COLO668 (cell line): ENCODE data around the gene PPP1R14C.

Experiments
- DNase-seq: peaks from one replicate; lab custom pipeline; 2025; ENCODE audit not compliant: unreplicated experiment; lab: John Stamatoyannopoulos, UW

The PPP1R14C gene

DNA sequence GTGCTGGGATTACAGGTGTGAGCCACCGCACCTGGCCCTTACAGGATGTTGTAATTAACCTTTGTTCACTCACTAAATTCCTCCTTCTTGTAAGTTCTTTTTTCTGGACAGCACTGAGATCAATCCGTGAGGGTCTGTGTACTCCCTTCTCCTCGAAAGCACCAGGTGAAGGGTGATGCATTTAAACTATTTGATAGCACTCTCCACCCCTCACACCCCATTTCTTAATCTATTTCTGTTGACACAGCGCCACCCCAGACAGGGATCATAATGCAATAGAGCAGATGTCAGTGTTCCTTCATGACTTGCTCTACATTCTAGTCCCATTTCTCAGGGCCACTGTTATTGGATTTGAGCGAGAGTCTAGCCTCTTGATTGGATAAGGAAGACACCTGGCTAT is 46.3 kb downstream of the PPP1R14C start:
- no peak for DNase-seq

- DNase-seq, result no peak
Measured at GRCh38 chr6:150191809-150192208, 49.0 kb downstream of the PPP1R14C start.

- DNase-seq, result no peak
Measured at GRCh38 chr6:150194195-150194594, 51.4 kb downstream of the PPP1R14C start.

GRCh38 chr6:150195996-150196417 is 53.2 kb downstream of the PPP1R14C start:
- peak; percentile 6 for DNase-seq

DNA sequence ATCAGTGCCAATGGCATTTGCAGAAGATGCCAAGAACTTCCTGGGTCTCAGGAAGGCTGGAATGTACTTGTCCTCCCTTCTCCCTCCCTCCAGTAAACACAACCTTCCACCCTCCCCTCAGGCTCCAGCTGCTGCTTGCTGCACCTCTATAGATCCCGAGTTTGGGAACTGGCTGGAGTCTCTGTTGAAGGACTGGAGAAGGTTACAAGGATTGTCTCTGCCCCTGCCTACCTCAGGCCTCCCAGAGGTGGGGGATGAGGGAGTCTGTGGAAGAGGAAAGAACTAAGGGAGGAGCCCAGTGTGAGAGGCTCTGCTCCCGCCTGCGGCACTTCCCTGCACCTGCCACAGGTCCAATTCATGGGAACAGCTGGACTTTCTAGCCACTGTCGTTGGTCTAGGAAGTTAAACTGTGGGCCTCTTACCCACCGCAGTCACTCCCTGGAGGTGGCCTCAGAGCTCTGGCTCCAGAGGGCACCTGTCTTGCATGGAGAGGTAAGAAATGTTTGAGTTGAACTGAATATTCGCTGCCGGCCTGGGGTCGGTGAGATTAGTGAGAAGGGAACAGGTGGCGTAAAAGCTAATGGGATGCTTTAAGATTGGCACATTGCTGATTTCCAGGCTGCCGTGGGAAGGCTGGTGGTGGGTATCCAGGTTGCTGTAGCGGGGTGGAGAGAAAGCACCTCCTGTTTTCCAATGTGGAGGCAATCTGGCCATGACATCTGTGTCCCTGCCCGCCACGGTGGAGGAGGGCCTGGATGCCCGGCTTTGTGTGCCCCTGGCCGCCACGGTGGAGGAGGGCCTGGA is 54.3 kb downstream of the PPP1R14C start:
- peak; percentile 77 for DNase-seq

- no peak for DNase-seq
Measured at GRCh38 chr6:150198532-150198931, 55.7 kb downstream of the PPP1R14C start.

DNA sequence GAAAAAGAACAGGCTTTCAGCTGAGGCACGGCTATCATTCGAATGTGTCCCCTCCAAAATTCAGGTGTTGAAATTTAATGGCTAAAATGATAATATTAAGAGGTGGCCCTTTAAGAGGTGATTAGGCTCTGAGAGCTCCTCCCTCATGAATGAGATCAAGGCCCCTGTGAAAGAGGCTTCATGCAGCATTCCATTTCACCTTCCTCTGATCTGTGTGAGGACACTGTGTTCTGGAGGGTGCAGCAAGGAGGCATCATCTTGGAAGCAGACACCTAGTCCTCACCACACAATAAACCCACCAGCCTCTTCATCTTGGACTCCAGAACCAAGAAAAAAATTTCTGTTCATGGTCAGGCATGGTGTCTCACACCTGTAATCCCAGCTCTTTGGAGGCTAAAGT is 56.4 kb downstream of the PPP1R14C start:
- DNase-seq, result no peak

GRCh38 chr6:150200428-150201100 is 57.7 kb downstream of the PPP1R14C start:
- no peak for DNase-seq

DNA sequence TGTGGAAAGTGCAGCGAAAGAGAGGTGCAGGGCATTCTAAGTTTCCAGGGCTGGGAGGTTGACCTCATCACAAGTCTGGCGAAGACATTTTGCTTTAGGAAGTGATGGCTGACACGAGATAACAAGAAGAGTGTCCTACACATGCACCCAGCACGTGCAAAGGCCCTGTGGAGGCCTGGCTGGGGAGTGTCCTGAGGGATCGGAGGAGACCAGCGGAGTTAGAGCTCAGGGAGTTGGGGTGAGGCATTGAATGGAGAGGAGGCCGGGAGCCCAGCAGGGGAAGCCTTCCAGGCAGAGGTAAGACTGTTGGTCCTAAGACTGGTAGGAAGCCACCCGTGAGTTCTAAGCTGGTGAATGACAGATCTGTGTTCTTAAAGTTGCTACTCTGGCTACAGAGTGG is 58.4 kb downstream of the PPP1R14C start:
- DNase-seq, result no peak

- DNase-seq, result no peak
Measured at GRCh38 chr6:150201772-150202329, 59.0 kb downstream of the PPP1R14C start.

GRCh38 chr6:150202404-150202803 is 59.6 kb downstream of the PPP1R14C start:
- DNase-seq, result no peak

GRCh38 chr6:150202934-150203333 is 60.1 kb downstream of the PPP1R14C start:
- DNase-seq, result no peak

GRCh38 chr6:150203378-150203777 is 60.5 kb downstream of the PPP1R14C start:
- no peak for DNase-seq

- no peak for DNase-seq
Measured at GRCh38 chr6:150203871-150204545, 61.2 kb downstream of the PPP1R14C start.

- DNase-seq, result no peak
Measured at GRCh38 chr6:150204705-150205472, 62.0 kb downstream of the PPP1R14C start.

GRCh38 chr6:150207931-150208570 is 65.2 kb downstream of the PPP1R14C start:
- DNase-seq, result peak; percentile 7

DNA sequence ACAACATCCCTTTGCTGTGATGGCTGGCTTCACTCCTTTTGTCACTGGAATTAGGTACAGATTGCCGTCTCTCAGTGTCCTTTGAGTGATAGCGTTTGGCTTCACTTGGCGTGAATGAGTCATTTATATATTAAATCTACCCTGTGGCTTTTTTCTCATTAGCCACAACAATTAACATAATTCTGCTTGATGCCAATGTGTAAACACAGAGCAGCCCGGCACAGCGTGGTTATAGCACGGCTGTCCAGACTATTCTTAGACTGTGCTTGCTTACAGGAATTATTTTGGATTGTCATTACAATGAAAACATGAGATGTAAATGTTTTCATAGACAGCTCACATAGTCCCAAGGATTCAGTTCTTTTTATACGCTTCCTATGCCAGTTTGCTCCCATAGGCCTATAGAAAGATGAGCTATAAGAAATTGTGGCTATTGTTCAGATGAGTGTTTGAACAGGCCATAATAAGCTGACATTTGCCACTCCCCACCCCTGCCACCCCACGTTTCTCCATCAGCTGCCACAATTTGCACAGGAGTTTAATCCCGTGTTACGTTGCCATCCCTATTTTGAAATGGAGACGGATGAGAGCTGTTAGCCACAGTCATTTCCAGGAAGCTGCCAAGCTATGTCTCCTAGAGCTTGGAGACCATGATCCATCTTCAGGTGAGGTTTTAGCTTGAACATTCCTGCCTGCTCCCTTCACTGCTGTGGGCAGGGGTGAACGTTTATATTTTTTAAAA is 65.9 kb downstream of the PPP1R14C start:
- peak; percentile 72 for DNase-seq

DNA sequence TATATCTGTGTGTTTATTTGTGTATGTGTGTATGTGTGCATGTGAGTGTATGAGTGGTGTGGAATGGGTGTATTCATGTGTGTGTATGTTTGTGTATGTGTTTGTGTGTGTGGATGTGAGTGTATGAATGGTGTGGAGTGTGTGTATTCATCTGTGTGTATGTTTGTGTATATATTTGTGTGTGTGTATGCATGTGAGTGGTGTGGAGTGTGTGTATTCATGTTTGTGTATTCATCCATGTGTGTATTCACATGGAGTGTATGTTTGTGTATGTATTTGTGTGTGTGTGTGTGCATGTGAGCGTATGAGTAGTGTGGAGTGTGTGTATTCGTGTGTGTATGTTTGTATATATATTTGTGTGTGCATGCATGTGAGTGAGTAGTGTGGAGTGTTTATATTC is 66.6 kb downstream of the PPP1R14C start:
- DNase-seq, result no peak

- no peak for DNase-seq
Measured at GRCh38 chr6:150211700-150212511, 69.1 kb downstream of the PPP1R14C start.
